ENCODE results near the gene GPR132. TPM values are rescaled to one million over a fixed set of nuclear protein-coding genes. Genes with fewer than 3 reads are reported as not detected.

Gene GPR132
- total RNA-seq, 1 donor from 2014 or later, result 0.29 TPM

DNA sequence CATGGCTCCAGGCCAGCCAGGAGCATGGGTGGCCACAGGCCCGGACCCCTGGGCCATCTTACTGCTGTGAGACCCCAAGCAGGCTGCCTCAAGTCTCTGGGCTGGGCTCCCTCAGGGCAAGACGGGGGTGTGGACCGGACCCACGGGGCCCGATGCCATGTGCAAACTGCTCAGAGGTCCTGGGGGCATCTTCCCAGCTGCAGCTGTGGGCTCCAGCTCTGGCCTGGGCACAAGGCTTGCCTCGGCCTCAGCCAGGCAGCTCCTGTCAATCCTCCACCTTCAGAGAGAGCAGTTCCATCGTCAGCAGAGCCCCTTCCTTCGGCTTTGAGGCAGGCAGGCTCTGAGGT, 12.4 kb upstream of the GPR132 start:
- TF ChIP-seq, protein P1, sequence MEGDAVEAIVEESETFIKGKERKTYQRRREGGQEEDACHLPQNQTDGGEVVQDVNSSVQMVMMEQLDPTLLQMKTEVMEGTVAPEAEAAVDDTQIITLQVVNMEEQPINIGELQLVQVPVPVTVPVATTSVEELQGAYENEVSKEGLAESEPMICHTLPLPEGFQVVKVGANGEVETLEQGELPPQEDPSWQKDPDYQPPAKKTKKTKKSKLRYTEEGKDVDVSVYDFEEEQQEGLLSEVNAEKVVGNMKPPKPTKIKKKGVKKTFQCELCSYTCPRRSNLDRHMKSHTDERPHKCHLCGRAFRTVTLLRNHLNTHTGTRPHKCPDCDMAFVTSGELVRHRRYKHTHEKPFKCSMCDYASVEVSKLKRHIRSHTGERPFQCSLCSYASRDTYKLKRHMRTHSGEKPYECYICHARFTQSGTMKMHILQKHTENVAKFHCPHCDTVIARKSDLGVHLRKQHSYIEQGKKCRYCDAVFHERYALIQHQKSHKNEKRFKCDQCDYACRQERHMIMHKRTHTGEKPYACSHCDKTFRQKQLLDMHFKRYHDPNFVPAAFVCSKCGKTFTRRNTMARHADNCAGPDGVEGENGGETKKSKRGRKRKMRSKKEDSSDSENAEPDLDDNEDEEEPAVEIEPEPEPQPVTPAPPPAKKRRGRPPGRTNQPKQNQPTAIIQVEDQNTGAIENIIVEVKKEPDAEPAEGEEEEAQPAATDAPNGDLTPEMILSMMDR (conservative IDR thresholded peaks at IDR 0.05; ENCODE audit: low read depth, low read length), result no peak
- H3K4me3 ChIP-seq (ENCODE audit: low read depth, low read length), result no peak overlapping the region
- no peak for DNase-seq (ENCODE audit: low read depth)

DNA sequence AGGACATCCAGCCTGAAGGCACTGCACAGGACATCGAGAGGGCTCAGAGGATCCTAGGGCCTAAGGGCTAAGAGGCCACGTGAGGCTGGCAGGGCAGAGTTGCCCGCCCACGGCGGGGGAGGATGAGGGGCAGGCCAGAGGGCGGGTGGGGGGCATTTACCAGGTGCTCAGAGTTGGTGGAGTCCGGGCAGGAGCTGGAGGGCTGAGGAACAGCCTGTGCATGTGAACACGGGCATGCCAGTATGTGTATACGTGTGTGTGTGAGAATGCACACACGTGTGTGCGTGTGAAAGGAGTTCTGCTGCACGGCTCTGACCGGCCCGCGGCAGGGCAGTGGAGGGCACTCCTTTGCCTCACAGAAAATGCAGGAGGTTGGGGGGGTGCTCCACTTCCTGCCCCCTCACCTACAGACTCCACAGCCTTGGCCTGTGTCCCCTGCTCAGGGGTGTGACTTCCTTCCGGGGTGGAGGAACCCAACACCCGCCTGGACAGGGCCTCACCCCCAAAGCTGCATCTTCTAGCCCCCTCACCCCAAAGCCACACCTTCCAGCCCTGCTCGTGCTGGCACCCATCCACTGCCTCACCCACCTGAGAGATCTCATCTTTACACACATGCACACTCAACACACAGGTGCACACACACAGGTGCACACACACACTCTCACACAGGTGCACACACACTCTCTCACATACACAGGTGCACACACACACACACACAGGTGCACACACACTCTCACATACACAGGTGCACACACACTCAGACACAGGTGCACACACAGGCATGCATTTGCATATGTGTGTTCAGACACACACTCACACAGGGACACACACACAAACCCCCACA, 11.8 kb upstream of the GPR132 start:
- DNase-seq (ENCODE audit: low read depth), result no peak
- no peak overlapping the region for H3K4me3 ChIP-seq (ENCODE audit: low read depth, low read length)
- TF ChIP-seq, protein P1 (conservative IDR thresholded peaks at IDR 0.05; ENCODE audit: low read depth, low read length), result no peak

DNA sequence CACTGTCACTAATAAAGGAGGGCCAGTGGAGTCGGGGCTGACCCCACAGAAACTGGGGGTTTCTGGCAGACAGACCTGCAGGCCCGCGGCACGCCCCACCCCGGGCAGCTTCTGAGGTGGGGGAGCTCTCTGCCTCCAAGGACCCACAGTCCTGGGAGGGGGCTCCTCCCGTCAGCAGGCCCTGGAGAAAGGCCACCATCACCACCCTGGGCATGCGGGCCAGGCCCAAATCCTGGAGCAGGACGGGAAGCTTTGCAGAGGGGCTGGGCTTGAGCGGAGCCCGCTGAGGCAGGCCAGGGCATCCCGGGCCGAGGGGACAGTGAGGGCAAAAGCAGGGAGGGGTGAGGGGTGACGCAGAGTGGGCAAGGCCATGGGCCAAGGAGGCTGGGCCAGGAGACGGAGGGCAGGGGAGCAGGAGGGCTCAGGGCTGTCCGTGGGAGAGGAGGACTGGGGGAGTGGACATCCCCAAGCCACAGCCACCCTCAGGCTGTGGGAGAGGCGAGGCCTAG, 11.1 kb upstream of the GPR132 start:
- TF ChIP-seq, protein P1 (conservative IDR thresholded peaks at IDR 0.05; ENCODE audit: low read depth, low read length), result no peak
- DNase-seq (ENCODE audit: low read depth), result no peak
- H3K4me3 ChIP-seq (ENCODE audit: low read depth, low read length), result no peak overlapping the region

DNA sequence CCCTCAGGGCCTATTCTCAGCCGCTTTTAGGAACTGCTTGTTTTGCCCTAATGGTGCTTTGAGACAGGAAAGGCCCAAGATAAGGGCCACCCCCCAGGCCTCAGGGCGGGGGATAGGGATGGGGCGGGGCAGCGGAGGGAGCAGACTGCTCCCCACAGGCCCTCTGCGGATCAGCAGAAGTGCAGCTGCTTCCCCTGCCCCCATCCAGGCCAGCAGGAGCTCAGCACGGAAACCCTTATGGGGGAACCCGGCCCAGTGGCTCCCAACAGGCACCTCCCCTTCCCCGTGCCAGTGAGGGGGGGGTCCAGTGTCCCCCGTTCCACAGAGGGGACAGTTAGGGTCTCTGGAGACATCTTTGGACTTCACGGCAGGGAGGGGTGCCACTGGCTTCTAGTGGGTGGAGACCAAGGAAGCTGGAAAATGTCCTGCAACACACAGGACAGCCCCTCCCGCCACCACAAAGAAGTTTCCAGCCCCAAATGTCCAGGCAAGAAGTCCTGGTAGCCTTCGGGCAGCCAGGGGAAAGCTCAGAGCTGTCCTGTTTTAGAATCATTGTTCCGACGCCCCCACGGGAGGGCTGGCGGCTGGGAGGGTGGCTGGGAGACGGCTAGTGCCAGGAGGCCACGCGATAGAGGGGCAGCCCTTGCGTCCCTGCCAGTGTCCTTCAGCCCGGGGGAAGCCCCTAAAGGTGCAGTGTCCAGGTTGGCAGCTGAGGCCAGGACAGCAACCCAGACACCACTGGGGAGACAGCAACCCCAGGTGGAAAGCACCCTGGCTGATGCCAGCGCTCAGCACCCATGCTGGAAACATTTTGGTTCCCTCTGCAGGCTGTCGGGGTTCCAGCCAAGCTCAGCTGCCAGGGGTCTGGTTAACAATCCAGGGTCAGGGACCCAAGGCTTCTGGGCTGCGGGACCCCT, 10.4 kb upstream of the GPR132 start:
- TF ChIP-seq, protein P1 (conservative IDR thresholded peaks at IDR 0.05; ENCODE audit: low read depth, low read length), result no peak
- H3K4me3 ChIP-seq (ENCODE audit: low read depth, low read length), result no peak overlapping the region
- no peak for DNase-seq (ENCODE audit: low read depth)

DNA sequence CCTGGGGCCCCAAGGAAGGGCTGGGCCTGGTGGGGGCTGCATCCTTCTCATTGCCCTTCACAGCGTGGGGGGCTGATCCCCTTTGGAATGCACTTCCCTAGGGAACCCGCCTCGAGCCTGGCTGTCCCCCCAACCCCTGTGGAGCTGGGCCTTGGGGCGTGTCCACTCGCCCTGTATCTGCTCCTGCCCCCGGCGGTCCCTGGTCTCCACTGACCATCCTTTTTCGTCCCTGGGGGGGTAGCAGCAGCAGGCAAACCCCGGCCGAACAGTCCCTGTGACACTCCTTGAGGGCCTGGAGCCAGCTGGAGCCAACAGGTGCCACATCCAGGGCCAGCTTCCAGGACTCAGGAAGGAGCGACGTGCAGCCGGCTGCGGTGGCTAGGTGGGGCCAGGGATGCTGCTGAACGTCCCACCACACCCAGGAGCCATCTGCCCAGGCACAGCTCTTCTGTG, 9.4 kb upstream of the GPR132 start:
- no peak for DNase-seq (ENCODE audit: low read depth)
- no peak overlapping the region for H3K4me3 ChIP-seq (ENCODE audit: low read depth, low read length)
- TF ChIP-seq, protein P1 (conservative IDR thresholded peaks at IDR 0.05; ENCODE audit: low read depth, low read length), result no peak

DNA sequence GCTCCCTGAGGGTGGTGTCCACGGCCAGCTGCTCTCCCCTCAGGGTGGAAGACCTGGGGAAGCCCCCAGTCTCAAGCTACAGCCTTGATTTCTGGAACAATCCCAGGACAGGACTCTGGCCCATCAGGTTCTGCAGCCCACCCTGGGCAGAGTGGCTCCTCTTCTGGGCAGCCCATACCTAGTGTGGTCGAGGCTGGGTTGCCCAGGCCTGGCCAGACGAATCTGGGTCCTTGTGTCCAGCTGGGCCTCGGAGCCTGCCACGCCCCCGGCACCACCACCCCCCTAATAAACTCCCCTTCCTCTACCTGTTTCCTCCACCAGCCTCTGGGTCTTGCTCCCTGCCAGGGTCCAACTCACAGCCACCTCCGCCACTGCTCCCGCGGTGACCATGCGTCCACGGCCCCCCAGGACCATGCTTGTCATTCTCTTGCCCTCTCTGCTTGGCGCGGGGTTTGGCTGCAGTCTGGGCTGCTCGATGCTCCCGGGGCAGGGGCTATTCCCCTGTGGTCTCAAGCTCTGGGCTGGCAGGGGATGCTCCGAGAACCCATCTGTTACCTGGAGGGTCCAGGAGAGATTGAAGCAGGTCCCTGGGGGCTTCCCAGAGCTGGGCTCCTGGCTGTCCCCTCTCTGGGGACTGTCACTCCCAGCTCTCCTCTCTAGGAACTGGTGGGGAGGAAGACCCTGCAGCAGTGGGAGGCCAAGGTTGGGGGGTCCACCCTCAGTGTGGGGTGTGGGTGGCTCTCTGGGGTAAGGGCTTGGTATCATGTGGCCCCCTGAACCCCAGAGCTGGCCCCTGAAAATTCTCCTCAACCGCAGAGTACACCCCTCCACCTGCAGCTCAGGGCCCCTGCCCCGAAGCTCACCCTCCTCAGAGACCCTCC, 8.7 kb upstream of the GPR132 start:
- H3K4me3 ChIP-seq (ENCODE audit: low read depth, low read length), result no peak overlapping the region
- no peak for DNase-seq (ENCODE audit: low read depth)
- TF ChIP-seq, protein P1 (conservative IDR thresholded peaks at IDR 0.05; ENCODE audit: low read depth, low read length), result no peak

Data from epithelial cell of proximal tubule (primary cell).